Dendritic cell treated with granulocyte-macrophage colony-stimulating factor and Interleukin-4, amounts not matched to agents 40 ng/mL and 50 ng/mL, for 4 days (primary cell): ENCODE measurements around the gene SF3B3.

ENCODE experiments used
- H3K27ac Mint-ChIP-seq: one replicate; pipeline ENCODE4 v1.8.0; 2022; ENCODE audit warnings: mild to moderate bottlenecking, mixed read lengths
- H3K27me3 Mint-ChIP-seq: one replicate; pipeline ENCODE4 v1.8.0; 2022; ENCODE audit warnings: mild to moderate bottlenecking, mixed read lengths
- H3K36me3 Mint-ChIP-seq: one replicate; pipeline ENCODE4 v1.8.0; 2022; ENCODE audit warnings: low read depth, mixed read lengths
- H3K4me1 Mint-ChIP-seq: one replicate; pipeline ENCODE4 v1.8.0; 2022; ENCODE audit warnings: low read depth, mixed read lengths
- H3K4me3 Mint-ChIP-seq: one replicate; pipeline ENCODE4 v1.8.0; 2022; ENCODE audit warnings: mild to moderate bottlenecking, moderate library complexity, mixed read lengths
- H3K9me3 Mint-ChIP-seq: one replicate; pipeline ENCODE4 v1.8.0; 2022; ENCODE audit warnings: mixed read lengths
- intact Hi-C: fragments of 100-400 bp; cut with micrococcal nuclease; formaldehyde crosslinking; loops from one replicate; pipeline ENCODE4 v1.15.0; 2022

The SF3B3 gene

GRCh38 chr16:70523743-70524398 lies at the start of gene SF3B3:
Gene SF3B3 (plus strand): TSS chr16:70523816. CDS start chr16:70526657, 2,841 bp downstream.
- H3K36me3 Mint-ChIP-seq = peaks cover 67% of the 10 kb centered on the region
- no peaks in the 10 kb centered on the region for H3K9me3 Mint-ChIP-seq
- peaks cover 44% of the 10 kb centered on the region for H3K4me1 Mint-ChIP-seq
- H3K27ac Mint-ChIP-seq = peak within 1 kb of the TSS; percentile 98
- H3K27me3 Mint-ChIP-seq = no peaks in the 10 kb centered on the region
- intact Hi-C loops = loop anchor here (1.0 kb wide), 1 partner anchor 144 kb away; no protein-coding TSS in a partner anchor
- peak within 1 kb of the TSS; percentile 97 for H3K4me3 Mint-ChIP-seq

DNA sequence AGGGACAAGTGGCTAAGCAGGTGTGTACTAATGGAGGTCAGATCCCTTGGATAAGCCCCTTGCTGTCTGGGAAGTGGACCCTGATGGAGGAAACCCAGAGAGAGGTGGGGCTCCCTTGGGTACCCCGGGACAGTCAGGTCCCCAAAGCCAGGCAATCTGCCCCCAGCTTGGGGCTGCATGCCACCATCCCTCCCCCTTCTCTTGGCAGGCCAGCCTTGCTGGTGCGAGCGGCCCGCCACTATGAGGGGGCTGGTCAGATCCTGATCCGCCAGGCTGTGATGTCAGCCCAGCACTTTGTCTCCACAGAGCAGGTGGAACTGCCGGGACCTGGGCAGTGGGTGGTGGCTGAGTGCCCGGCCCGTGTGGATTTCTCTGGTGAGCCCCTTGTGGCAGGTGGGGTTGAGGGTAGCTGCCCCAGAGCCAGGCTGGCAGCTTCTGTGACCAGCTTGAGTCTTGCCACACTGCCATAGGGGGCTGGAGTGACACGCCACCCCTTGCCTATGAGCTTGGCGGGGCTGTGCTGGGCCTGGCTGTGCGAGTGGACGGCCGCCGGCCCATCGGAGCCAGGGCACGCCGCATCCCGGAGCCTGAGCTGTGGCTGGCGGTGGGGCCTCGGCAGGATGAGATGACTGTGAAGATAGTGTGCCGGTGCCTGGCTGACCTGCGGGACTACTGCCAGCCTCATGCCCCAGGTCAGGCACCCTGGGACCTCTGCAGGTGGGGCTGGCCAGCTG lies 49.1 kb upstream of the SF3B3 start:
- no peaks in the 10 kb centered on the region for H3K27me3 Mint-ChIP-seq
- peaks cover 26% of the 10 kb centered on the region for H3K4me1 Mint-ChIP-seq
- intact Hi-C loops = no loop called here
- H3K4me3 Mint-ChIP-seq = no peak overlapping the region
- H3K9me3 Mint-ChIP-seq = no peaks in the 10 kb centered on the region
- H3K36me3 Mint-ChIP-seq = peaks cover 64% of the 10 kb centered on the region
- H3K27ac Mint-ChIP-seq = no peak overlapping the region

DNA sequence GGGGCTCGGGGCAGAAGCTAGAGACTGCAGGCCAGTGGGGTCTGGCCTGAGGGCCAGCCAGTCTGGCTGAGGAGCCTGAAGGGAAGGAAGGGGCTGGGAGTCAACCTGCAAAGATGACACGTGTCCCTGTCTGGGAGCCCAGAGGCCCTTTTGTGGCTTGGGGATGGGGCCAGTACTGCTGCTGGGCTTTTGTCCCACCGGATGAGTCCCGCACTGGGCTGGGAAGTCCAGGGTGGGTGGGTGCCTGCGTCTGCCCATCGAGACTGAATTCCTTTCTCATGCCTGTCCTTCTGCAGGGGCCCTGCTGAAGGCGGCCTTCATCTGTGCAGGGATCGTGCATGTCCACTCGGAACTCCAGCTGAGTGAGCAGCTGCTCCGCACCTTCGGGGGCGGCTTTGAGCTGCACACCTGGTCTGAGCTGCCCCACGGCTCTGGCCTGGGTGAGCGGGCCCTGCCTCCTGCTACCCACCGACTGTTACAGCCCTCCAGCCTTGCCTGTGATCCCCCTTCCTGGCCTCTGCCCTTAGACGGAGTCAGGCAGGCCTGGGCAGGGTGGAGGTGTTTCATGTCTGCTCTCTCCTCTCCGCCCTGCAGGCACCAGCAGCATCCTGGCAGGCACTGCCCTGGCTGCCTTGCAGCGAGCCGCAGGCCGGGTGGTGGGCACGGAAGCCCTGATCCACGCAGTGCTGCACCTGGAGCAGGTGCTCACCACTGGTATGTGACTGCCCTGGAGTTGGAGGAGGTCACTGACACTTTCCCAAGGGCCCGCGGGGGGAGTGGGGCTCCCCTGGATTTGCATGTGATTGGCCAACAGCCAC lies 48.4 kb upstream of the SF3B3 start:
- Mint-ChIP-seq H3K9me3 (no peaks in the 10 kb centered on the region), H3K27ac (no peak overlapping the region), H3K4me1 (peaks cover 26% of the 10 kb centered on the region), H3K4me3 (no peak overlapping the region), H3K27me3 (no peaks in the 10 kb centered on the region), H3K36me3 (peaks cover 72% of the 10 kb centered on the region)
- intact Hi-C loops = no loop called here

- Mint-ChIP-seq H3K36me3 (peaks cover 84% of the 10 kb centered on the region), H3K27me3 (no peaks in the 10 kb centered on the region), H3K27ac (no peak overlapping the region), H3K4me1 (peaks cover 16% of the 10 kb centered on the region), H3K9me3 (no peaks in the 10 kb centered on the region), H3K4me3 (no peak overlapping the region)
- intact Hi-C loops = no loop called here
Measured at GRCh38 chr16:70476272-70477020, 47.2 kb upstream of the SF3B3 start.

DNA sequence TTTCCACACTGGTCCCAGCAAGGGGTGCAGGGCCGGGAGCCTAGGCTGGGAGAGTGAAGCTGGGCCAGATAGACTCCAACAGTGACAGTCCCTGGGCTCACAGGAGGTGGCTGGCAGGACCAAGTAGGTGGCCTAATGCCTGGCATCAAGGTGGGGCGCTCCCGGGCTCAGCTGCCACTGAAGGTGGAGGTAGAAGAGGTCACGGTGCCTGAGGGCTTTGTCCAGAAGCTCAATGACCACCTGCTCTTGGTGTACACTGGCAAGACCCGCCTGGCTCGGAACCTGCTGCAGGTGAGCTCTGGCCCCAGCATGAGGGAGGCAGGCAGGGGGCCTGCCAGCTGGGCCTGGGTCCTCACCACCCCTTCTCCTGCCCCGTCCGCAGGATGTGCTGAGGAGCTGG lies 45.4 kb upstream of the SF3B3 start:
- H3K27me3 Mint-ChIP-seq = no peaks in the 10 kb centered on the region
- peaks cover 91% of the 10 kb centered on the region for H3K36me3 Mint-ChIP-seq
- H3K9me3 Mint-ChIP-seq = no peaks in the 10 kb centered on the region
- H3K4me1 Mint-ChIP-seq = peaks cover 11% of the 10 kb centered on the region
- H3K27ac Mint-ChIP-seq = peak overlapping the region; percentile 57
- no peak overlapping the region for H3K4me3 Mint-ChIP-seq
- intact Hi-C loops = no loop called here

- H3K36me3 Mint-ChIP-seq = peaks cover 91% of the 10 kb centered on the region
- intact Hi-C loops = no loop called here
- no peak overlapping the region for H3K4me3 Mint-ChIP-seq
- peak overlapping the region; percentile 57 for H3K27ac Mint-ChIP-seq
- H3K4me1 Mint-ChIP-seq = peaks cover 11% of the 10 kb centered on the region
- no peaks in the 10 kb centered on the region for H3K9me3 Mint-ChIP-seq
- no peaks in the 10 kb centered on the region for H3K27me3 Mint-ChIP-seq
Measured at GRCh38 chr16:70478912-70479341, 44.7 kb upstream of the SF3B3 start.

DNA sequence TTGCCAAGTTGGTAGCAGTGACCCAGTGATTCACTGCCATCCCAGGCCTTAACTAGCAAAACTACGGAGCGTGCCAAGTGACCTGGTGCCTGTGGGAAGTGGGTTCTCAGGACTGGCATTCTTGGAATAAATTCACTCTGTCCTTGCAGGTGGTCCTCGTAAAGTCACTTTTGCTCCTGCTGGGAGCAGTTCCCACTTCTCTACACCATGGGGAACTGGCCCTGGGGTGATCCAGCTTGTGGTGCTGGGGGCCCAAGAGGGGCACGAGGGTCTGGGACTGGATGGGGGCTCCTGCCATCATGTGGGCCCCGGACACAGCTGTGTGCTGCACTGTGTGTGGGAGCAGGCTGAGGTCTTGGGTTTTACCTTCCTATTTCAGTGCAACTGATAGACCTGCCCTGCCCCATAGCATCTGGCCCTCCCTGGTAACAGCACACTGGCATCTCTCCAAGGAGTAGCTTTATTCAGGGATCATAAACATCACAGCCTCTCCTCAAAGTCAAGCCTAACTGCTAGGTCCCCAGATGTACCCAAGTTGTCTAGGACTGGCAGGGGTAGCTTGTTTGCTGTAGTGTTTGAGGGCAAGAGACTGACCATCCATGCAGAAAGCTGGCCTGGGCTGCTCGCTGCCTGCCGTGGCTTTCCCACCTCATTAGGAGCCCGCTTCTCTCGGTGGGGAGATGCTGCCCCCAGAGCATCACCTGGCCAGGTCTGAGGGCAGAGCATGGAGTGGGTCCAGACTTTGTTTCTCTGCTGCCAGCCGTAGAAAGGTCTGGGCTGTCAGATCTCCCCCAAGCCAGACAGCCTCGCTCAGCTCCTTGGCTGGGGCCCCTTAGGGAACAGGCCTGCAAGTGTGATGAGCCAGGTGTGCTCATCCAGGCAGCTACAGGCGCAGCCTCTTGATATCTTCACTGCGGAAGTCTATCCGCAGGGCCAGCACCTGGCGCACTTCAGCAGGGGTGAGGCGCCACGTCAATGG lies 43.2 kb upstream of the SF3B3 start:
- intact Hi-C loops = no loop called here
- Mint-ChIP-seq H3K36me3 (peaks cover 86% of the 10 kb centered on the region), H3K9me3 (no peaks in the 10 kb centered on the region), H3K27me3 (no peaks in the 10 kb centered on the region), H3K4me3 (no peak overlapping the region), H3K4me1 (peaks cover 11% of the 10 kb centered on the region), H3K27ac (no peak overlapping the region)

GRCh38 chr16:70481929-70482536 lies 41.6 kb upstream of the SF3B3 start:
- Mint-ChIP-seq H3K4me3 (no peak overlapping the region), H3K4me1 (peaks cover 11% of the 10 kb centered on the region), H3K36me3 (peaks cover 90% of the 10 kb centered on the region), H3K27me3 (no peaks in the 10 kb centered on the region), H3K27ac (no peak overlapping the region), H3K9me3 (no peaks in the 10 kb centered on the region)
- intact Hi-C loops = no loop called here

GRCh38 chr16:70482624-70483023 lies 41.0 kb upstream of the SF3B3 start:
- H3K4me1 Mint-ChIP-seq = peaks cover 11% of the 10 kb centered on the region
- no peak overlapping the region for H3K4me3 Mint-ChIP-seq
- no peaks in the 10 kb centered on the region for H3K27me3 Mint-ChIP-seq
- H3K9me3 Mint-ChIP-seq = no peaks in the 10 kb centered on the region
- no peak overlapping the region for H3K27ac Mint-ChIP-seq
- H3K36me3 Mint-ChIP-seq = peaks cover 95% of the 10 kb centered on the region
- intact Hi-C loops = no loop called here

GRCh38 chr16:70483426-70483825 lies 40.2 kb upstream of the SF3B3 start:
- H3K4me3 Mint-ChIP-seq = no peak overlapping the region
- peaks cover 95% of the 10 kb centered on the region for H3K36me3 Mint-ChIP-seq
- no peak overlapping the region for H3K27ac Mint-ChIP-seq
- peaks cover 9% of the 10 kb centered on the region for H3K4me1 Mint-ChIP-seq
- H3K27me3 Mint-ChIP-seq = no peaks in the 10 kb centered on the region
- H3K9me3 Mint-ChIP-seq = no peaks in the 10 kb centered on the region
- intact Hi-C loops = no loop called here

GRCh38 chr16:70484867-70485266 lies 38.7 kb upstream of the SF3B3 start:
- intact Hi-C loops = no loop called here
- Mint-ChIP-seq H3K4me3 (no peak overlapping the region), H3K4me1 (no peaks in the 10 kb centered on the region), H3K9me3 (no peaks in the 10 kb centered on the region), H3K27me3 (no peaks in the 10 kb centered on the region), H3K36me3 (peaks cover 95% of the 10 kb centered on the region), H3K27ac (no peak overlapping the region)

DNA sequence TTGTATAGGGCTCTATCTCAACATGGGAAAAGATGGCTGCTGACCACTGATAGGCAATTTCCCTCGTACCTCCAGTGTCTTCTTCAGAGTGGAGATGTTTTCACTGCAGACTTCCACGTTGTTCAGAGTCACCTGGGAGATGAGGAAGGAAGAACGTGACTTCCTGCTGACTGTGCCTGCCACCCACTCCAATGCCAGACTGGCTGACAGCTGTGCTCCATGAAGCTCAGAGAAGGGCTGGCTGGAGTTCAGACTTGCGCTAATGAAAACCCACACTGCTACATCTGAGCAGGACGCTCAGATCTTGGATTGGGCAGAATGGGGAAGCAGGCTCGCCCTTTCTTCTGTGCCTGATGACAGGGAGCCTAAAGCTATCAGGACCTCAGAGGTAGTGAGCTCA lies 33.4 kb upstream of the SF3B3 start:
- Mint-ChIP-seq H3K4me1 (peaks cover 8% of the 10 kb centered on the region), H3K27me3 (no peaks in the 10 kb centered on the region), H3K9me3 (no peaks in the 10 kb centered on the region), H3K36me3 (peaks cover 98% of the 10 kb centered on the region), H3K4me3 (no peak overlapping the region), H3K27ac (peak overlapping the region; percentile 45)
- intact Hi-C loops = no loop called here
